Gastroesophageal sphincter (tissue), 3 donors: ENCODE measurements around the gene DPH6.

Source experiments
- EP300 ChIP-seq: sonication (generic); formaldehyde crosslinking; IDR thresholded peaks from one replicate; pipeline ENCODE4 v1.6.1; 2017; ENCODE audit warnings: antibody characterized with exemption, mild to moderate bottlenecking
- POLR2A ChIP-seq, 2 donors: fragments of 450-650 bp; IDR thresholded peaks; one replicate each; pipeline ENCODE4 v1.6.1; 2017; ENCODE audit warnings: antibody characterized with exemption in 2 of 2, mild to moderate bottlenecking in 2 of 2, moderate library complexity in 1 of 2
- TF ChIP-seq, protein P1 (sequence below), 4 experiments: fragments of 200-600 bp in 2 of 4; fragments of 450-650 bp in 2 of 4; sonication (generic) in 1 of 4; IDR thresholded peaks; one replicate each; pipeline ENCODE4 v1.5.1; 2017 to 2019; ENCODE audit warnings: antibody characterized with exemption in 4 of 4, mild to moderate bottlenecking in 2 of 4, moderate library complexity in 2 of 4

DNA sequence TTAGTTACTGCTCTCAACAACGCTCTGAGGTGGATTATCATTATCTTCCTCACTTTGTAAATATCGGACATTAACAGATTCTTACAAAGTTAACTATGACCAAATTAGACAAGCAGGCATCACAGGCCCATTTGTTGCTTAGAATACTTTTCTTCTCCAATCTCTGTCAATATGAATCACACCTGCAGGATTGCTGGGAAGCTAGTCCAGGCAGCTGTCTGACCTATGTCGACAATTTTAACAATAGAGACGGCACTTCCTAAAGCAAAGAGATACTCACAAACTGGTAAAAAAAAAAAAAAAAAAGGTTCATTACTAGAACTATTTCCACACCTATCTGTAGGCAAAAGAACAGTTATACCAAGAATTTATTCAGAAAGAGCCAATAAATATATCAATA is 85.3 kb downstream of the DPH6 start:
- TF ChIP-seq EP300 (no peak), POLR2A (IDR thresholded peaks at IDR 0.05) (no peak)
- TF ChIP-seq, protein P1, sequence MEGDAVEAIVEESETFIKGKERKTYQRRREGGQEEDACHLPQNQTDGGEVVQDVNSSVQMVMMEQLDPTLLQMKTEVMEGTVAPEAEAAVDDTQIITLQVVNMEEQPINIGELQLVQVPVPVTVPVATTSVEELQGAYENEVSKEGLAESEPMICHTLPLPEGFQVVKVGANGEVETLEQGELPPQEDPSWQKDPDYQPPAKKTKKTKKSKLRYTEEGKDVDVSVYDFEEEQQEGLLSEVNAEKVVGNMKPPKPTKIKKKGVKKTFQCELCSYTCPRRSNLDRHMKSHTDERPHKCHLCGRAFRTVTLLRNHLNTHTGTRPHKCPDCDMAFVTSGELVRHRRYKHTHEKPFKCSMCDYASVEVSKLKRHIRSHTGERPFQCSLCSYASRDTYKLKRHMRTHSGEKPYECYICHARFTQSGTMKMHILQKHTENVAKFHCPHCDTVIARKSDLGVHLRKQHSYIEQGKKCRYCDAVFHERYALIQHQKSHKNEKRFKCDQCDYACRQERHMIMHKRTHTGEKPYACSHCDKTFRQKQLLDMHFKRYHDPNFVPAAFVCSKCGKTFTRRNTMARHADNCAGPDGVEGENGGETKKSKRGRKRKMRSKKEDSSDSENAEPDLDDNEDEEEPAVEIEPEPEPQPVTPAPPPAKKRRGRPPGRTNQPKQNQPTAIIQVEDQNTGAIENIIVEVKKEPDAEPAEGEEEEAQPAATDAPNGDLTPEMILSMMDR (IDR thresholded peaks at IDR 0.05): no peak
